Astrocyte of the hippocampus (primary cell): ENCODE data around the gene ATG4D.
"Not testable (repeated sequence)": the region's sequence is repeated elsewhere in the genome, so short reads cannot be mapped to it uniquely, and the experiment has no call there.

Experiments
- DNase-seq: peaks from one replicate; pipeline ENCODE4 v3.0.0; 2011; ENCODE audit warnings: low read depth, low spot score

ATG4D gene

GRCh38 chr19:10552510-10553053, 8.9 kb downstream of the ATG4D start:
- peak; percentile 29 for DNase-seq

DNA sequence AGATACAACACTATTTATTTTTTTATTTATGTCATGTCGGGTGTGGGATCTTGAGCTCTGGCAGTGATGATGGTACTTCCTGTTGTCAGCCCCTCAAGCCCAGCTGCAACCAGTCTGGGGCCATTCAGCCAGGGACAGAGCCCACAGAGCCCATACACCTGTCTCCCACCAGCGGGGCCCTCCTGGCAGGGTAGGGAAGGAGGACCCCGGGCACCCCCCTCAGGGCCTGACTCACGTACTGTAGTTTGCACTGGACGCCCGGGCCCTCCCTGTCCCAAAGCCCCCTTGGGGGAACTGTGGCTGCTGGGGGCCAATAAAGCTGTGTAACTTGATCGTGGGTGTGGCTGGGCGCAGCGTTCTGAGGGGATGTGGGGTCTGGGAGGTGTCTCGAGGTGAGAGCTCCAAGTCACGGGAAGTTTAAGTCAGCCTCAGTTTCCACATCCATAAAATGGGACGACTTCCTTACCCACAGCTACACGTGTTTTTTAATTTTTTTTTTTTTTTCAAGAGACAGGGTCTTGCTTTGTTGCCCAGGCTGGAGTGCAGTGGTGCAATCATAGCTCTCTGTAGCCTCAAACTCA, 9.5 kb downstream of the ATG4D start:
- no peak for DNase-seq

- DNase-seq = no peak
Measured at GRCh38 chr19:10553943-10554381, 10.3 kb downstream of the ATG4D start.

GRCh38 chr19:10554760-10555609, 11.3 kb downstream of the ATG4D start:
- DNase-seq = no peak

DNA sequence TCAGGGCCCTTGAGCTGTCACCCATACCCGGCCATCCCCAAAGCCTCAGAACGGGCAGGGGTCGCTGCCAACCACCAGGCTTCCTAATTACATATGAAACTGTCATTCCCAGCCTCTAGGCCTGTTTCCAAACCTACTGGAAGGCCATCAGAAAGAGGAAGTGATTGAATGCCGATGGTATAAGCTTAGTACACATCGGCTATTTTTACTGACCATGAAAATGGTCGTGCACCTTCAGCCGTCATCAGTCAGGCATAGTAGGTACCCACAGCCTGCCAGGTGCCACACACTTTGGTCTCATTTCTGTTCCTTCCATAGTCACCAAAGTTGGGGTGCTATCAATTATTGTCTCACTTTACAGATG, 11.9 kb downstream of the ATG4D start:
- no peak for DNase-seq

GRCh38 chr19:10557603-10558197, 14.0 kb downstream of the ATG4D start:
- no peak for DNase-seq

GRCh38 chr19:10560154-10560553, 16.4 kb downstream of the ATG4D start:
- no peak for DNase-seq

DNA sequence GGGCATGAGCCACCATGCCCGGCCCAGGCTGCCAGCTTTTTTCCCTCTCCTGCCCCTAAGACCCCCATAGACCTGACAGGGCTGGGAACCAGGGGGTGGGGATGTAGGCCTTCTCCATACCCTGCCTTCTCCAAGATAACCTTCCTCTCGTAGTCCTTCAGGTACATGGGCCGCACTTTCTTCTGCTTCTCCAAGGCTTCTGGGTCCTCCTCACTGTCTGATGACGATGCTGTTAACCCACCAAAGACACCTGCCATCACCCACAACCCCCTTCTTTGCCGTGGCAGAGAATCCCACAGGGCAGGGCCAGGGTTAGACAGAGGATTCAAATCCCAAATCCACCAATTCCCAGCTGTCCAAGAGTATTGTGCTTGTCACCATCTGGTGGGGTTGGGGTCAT, 18.9 kb downstream of the ATG4D start:
- no peak for DNase-seq

GRCh38 chr19:10565028-10565566, 21.4 kb downstream of the ATG4D start:
- peak; percentile 57 for DNase-seq

DNA sequence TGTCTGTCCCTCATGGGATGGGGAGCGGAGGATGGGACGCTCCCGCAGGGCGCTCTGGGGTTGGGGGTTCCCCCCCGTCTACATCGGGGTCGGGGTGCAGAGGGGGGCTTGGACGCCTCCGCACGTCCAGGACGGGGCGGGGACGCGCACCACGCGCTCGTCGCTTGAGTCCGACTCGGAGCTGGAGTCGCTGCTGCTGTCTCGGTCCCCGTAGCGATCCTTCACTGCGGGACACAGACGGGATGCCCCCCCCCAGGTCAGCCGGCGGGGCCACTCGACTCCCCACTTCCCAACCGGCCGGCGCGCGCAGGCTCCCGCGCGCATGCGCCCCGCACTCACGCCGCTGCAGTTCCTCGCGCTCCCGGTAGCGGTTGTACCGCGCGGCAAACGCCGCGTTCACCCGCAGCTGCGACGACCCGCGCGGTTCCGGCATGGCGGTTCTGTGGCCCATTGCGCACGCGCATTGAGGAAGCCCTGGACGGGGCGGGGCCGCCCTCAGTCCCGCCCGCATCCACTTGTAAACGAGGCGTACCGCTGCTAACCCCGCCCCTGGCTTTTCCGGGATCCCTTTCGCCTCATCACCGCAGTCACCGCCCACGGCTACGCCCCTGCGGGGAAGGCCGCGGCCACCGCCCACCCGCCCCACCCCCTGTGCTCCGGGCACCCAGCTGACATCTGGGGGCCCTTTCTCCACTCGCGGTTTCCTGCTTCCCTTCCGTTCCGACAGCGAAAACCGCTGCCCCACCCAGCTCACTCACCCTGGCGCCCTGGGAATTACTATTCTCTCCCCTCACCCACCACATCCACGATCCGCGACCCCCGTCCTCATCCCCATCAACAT, 22.1 kb downstream of the ATG4D start, which contains the start of gene KRI1:
Gene KRI1, minus strand, starts transcription at position 444 of the 841 bp plus-strand sequence. Its CDS starts 11 bp downstream, at position 433.
- DNase-seq = peak; percentile 99

DNA sequence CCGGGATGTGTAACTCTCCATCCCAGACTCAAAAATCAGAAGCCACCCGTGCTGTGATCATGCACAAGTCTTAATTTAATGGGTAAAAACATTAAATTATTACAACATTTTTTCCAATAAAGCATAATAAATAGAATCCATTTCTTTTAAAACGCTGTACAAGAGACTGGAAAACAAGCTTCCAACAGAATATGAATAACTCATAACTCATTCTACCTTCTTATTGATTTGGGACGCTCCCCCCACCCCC, 22.6 kb downstream of the ATG4D start:
- no peak for DNase-seq

- DNase-seq = no peak
Measured at GRCh38 chr19:10566658-10567410, 23.1 kb downstream of the ATG4D start.

- no peak for DNase-seq
Measured at GRCh38 chr19:10567656-10568055, 24.0 kb downstream of the ATG4D start.

GRCh38 chr19:10568062-10568825, 24.5 kb downstream of the ATG4D start:
- no peak for DNase-seq

DNA sequence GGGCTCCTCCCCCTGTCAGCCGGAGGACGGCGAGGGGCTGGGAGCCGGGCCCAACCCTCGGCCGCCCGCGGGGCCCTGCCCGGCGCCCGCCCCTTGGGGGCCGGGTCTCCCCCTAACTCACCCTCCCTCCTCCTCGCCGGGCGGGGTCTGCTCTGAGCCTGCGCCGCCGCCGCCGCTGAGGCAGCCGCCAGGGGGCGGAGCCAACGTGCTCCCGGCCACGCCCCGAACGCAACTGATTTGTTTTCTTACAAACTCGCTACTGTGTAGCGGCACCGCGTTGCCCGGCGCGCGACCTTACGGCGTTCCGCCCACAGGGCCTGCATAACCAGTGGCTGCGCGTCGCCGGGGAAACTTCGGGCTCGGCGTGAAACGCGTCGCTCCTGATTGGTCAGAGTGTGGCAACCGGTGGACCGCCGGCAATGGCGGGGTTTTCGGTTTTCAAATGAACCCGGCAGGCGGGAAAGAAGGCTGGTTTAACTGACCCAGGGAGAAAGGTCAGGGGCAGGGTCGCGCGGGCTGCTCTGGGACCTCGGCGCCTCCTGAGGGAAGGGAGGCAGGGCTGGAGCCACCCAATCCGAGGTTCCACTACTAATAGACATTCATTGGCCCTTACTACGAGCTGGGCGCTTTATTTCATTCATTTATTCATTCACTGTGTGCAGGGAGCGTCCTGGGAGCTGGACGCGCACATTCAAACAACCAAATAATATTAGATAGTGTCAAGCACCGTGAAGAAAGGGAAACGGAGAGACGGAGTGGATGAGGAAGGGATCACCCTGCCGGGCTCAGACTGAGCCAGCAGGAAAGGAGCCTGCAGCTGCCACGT, 25.3 kb downstream of the ATG4D start, which contains the start of gene CDKN2D:
Gene CDKN2D, minus strand, starts transcription at position 154 of the 826 bp plus-strand sequence. CDS start 326 bp downstream, outside the sequence.
- peak; percentile 100 for DNase-seq

GRCh38 chr19:10573793-10574192, 30.1 kb downstream of the ATG4D start:
- not testable (repeated sequence) for DNase-seq

DNA sequence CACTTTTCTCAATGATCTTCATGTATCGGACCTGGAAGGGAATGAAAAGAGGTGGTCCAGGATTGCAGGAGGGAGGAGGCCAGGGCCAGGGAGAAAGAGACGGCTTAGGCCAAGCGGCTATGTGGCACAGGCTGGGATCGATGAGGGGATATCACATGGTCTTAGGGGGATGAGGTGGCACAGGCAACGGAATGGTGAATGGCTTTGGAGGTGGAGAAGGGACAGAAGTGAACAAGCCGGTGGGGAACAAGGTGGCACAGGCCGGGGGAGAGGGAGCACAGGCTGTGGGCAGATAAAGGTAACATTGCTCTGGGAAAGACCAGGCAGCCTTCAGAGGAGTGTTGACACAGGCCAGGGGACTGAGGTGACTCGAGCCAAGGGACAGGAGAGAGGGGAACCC, 30.8 kb downstream of the ATG4D start:
- no peak for DNase-seq

DNA sequence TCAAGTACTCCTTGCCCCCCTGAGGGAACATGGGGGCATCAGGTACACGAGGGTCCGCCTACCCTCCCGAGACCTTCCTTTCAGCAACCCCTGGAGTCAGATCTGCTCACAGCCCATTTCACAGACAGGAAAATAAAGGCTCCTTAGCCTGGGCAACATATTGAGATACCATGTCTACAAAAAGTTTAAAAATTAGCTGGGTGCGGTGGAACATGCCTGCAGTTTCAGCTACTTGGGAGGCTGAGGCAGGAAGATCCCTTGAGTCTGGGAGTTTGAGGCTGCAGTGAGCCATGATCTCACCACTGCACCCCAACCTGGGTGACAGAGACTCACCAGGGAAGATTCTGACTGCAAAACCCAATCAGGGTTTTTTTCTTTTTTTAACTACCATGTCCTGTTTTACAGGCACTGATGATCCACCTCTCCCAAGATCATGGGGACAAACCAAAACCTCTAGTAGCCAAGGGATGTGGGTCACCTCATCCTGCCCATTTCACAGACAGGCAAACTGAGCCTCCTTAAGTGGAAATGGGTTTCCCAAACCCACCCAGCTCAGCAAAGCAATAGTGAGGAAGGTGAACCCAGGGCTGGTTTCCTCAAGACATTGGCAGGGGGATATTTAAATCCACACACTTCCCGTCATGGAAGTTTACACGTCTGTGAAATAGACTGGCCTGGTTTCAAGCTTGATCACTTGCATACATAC, 31.5 kb downstream of the ATG4D start:
- no peak for DNase-seq
